Prostate gland (tissue), 2 donors: ENCODE results near the gene C11orf21.

Experiments
- POLR2A ChIP-seq: fragments of 450-650 bp; IDR thresholded peaks from one replicate; pipeline ENCODE4 v1.6.1; 2016; ENCODE audit warnings: antibody characterized with exemption, mild to moderate bottlenecking
- POLR2AphosphoS5 ChIP-seq: sonication (generic); formaldehyde crosslinking; IDR thresholded peaks from one replicate; pipeline ENCODE4 v1.6.1; 2017; ENCODE audit warnings: antibody characterized with exemption
- TF ChIP-seq, protein P1 (sequence below), 4 experiments: fragments of 200-600 bp in 2 of 4; fragments of 450-650 bp in 2 of 4; sonication (generic) in 2 of 4; IDR thresholded peaks; 1 replicate in 3 of 4; 2 replicates in 1 of 4; pipeline ENCODE4 v1.5.1; 2016 to 2019; ENCODE audit warnings: antibody characterized with exemption in 4 of 4, mild to moderate bottlenecking in 2 of 4, moderate library complexity in 2 of 4

DNA sequence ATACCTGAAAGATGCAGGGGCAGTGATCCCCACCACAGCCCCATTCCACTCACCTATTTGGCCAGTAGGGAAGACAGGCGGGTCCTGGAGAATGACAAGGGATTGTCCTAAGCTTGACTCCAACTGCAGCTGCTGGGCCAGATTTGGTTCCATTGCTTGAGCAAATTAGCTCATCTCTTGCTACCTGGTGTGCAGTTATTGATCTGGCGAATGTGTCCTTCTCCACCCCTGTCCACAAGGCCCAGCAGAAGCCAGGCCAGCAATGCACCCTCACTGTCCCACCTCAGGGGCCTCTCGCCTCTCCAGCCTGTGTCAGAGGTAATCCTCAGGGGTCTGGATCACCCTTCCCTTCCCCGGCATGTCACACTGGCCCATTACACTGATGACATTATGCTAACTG lies 23.4 kb upstream of the C11orf21 start:
- TF ChIP-seq POLR2AphosphoS5: no peak
- no peak for TF ChIP-seq POLR2A
- TF ChIP-seq, protein P1, sequence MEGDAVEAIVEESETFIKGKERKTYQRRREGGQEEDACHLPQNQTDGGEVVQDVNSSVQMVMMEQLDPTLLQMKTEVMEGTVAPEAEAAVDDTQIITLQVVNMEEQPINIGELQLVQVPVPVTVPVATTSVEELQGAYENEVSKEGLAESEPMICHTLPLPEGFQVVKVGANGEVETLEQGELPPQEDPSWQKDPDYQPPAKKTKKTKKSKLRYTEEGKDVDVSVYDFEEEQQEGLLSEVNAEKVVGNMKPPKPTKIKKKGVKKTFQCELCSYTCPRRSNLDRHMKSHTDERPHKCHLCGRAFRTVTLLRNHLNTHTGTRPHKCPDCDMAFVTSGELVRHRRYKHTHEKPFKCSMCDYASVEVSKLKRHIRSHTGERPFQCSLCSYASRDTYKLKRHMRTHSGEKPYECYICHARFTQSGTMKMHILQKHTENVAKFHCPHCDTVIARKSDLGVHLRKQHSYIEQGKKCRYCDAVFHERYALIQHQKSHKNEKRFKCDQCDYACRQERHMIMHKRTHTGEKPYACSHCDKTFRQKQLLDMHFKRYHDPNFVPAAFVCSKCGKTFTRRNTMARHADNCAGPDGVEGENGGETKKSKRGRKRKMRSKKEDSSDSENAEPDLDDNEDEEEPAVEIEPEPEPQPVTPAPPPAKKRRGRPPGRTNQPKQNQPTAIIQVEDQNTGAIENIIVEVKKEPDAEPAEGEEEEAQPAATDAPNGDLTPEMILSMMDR (IDR thresholded peaks at IDR 0.05): no peak
